Right lobe of liver (tissue), 4 donors: ENCODE results near the gene TENM4.

Source experiments
- POLR2A ChIP-seq: fragments of 450-650 bp; IDR thresholded peaks from one replicate; pipeline ENCODE4 v1.6.1; 2017; ENCODE audit warnings: antibody characterized with exemption, mild to moderate bottlenecking
- TF ChIP-seq, protein P1 (sequence below), 4 donors: fragments of 200-600 bp in 3 of 4; fragments of 450-650 bp in 1 of 4; IDR thresholded peaks; one replicate each; pipeline versions ENCODE4 v1.5.1 to v1.8.0; 2016 to 2022; ENCODE audit warnings: antibody characterized with exemption in 4 of 4, mild to moderate bottlenecking in 2 of 4
- donor health status: DM: no; HTN: no; CAD: no.
- donor health status: DM: no; HTN: no; CAD: no.
- donor health status: DM: no; HTN: yes; CAD: no.

DNA sequence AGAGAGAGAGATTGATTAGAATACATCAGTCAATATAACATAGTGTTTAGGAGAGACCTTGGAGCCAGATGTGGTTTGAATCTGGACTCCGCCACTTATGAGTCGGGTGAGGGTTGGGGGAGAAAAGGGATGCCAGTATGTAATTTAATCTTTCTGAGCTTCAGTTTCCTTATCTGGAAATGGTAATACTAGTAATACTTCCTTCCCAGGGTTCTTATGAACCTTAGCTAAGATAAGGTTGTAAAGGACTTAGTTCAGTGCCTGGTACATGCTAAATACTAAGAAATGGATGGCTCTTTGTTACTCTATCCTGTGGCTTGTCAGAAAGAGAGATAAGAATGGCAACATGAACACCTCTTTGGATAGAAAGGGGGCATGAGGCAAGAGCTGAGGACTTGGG lies 640.1 kb downstream of the TENM4 start:
- TF ChIP-seq, protein P1, sequence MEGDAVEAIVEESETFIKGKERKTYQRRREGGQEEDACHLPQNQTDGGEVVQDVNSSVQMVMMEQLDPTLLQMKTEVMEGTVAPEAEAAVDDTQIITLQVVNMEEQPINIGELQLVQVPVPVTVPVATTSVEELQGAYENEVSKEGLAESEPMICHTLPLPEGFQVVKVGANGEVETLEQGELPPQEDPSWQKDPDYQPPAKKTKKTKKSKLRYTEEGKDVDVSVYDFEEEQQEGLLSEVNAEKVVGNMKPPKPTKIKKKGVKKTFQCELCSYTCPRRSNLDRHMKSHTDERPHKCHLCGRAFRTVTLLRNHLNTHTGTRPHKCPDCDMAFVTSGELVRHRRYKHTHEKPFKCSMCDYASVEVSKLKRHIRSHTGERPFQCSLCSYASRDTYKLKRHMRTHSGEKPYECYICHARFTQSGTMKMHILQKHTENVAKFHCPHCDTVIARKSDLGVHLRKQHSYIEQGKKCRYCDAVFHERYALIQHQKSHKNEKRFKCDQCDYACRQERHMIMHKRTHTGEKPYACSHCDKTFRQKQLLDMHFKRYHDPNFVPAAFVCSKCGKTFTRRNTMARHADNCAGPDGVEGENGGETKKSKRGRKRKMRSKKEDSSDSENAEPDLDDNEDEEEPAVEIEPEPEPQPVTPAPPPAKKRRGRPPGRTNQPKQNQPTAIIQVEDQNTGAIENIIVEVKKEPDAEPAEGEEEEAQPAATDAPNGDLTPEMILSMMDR (IDR thresholded peaks at IDR 0.05), result no peak
- TF ChIP-seq POLR2A, result no peak
